Measurements from ENCODE around the gene THNSL1.
"Not testable (repeated sequence)": the region's sequence is repeated elsewhere in the genome, so short reads cannot be mapped to it uniquely, and the experiment has no call there.

Gene THNSL1

GRCh38 chr10:24998044-24998443, 18.4 kb upstream of the THNSL1 start:
- DNase-seq: no peak

DNA sequence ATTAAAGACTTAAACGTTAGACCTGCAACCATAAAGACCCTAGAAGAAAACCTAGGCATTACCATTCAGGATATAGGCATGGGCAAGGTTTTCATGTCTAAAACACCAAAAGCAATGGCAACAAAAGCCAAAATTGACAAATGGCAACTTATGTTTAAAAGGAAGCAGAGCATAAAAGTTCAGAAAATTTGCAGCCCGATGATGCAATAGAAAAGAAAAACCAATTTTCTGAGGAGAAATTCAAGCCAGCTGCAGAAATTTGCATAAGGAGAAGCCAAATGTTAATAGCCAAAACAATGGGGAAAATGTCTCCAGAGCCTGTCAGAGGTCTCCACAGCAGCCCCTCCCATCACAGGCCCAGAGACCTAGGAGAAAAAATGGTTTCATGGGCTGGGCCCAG, 4.8 kb upstream of the THNSL1 start:
- DNase-seq: not testable (repeated sequence)

- no peak for DNase-seq
These were observed 1.8 kb upstream of the THNSL1 start for GRCh38 chr10:25014579-25014978.

DNA sequence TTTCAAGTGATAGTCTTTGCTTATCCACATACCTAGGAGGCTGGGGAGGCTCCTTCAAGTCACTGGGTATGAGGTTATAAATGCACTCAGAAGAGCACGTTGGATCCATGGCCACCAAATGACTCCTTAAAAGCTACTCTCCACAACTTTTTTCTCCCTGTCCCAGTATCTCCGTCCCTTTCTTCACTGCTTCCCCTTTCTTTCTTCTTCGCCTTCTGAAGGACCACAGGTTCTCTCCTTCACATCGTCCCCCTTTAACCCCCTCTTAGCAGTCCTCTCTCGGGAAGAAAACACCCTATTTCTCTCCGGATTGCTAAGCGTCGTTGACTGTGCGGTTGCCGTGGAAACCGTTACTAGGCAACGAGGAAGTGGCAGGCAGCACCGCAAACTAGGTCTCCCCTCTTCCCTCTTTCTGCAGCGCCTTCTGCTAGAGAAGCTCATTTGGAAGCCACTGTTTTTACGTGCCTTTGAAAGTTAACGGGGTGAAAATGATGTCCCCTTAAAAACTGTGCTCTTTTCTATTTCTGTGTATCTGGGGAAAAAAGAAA, 510 bp upstream of the THNSL1 start, which contains the start of gene ENKUR:
Gene ENKUR (minus strand): TSS at position 331 of the 548 bp plus-strand sequence. CDS start 222 bp downstream, at position 109.
- peak; percentile 74 for DNase-seq

DNA sequence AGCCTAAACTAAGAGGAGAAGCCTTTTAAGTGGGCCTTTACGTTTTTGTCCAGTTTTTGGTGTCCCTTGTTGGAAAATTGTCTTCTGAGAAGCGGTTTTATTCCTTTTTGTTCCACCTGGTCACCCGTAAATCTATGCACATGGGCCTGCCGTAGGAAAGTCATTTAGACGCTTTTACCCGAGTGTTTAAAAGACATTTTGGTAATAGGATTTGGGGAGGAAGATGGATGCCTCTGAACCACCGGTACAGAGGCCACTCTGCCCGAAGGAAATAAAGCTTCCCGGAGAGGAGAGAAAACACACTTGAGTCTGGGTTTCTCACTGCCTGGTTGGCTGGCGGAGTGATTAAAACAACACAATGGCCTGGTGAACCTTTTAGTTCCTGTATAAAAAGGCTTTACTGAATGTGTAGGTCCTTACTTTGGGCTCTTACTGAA, 760 bp downstream of the THNSL1 start:
- peak; percentile 24 for DNase-seq

DNA sequence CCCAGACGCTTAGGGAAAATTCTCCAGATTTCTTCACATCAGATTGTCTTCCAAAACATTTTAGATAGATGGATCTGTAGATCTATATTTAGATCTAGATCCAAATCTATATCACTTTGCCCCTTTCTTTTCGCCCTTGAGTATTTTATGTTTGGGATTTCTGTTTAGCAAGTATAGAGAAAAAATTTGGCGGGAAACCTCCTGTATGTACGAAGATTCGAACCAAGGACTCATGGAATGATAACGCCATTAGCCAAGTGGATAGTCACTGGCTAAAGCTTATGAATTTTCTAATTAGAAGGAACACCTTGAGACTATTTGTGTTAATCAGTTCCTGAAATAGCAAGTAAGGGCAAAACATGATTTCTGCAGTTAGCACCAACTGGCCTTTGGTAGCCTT, 1.2 kb downstream of the THNSL1 start:
- DNase-seq: no peak

DNA sequence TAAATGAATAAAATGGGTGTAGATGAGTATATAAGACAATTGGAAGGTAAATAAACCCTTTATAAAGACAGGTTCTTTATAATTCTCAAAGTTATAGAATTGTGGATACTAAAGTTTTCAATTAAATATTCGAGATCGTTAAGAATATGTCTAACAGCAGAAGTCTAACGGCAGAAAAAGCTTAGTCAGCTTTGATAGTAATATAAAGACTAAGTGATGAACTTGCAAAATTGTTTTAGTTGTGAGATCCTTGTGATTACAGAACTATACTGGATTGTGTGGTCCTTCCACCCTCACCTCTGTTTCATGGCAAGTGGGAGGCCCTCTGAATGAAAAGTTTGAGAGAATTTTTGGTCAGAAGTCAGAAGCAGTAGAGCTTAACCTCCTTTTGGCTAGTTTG, 2.3 kb downstream of the THNSL1 start:
- no peak for DNase-seq

- no peak for DNase-seq
These were observed 6.9 kb downstream of the THNSL1 start for GRCh38 chr10:25023278-25023677.

DNA sequence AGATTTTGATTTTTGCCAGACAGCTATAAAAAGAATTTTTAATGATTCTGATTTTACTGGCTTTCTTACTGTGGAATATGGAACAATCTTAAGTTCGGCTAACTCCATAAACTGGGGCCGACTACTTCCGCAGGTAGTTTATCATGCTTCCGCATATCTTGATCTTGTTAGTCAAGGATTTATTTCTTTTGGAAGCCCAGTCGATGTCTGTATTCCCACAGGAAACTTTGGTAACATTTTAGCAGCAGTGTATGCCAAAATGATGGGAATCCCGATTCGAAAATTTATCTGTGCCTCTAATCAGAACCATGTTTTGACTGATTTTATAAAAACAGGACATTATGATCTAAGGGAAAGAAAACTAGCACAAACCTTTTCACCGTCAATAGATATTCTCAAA, 8.1 kb downstream of the THNSL1 start:
- no peak for DNase-seq

DNA sequence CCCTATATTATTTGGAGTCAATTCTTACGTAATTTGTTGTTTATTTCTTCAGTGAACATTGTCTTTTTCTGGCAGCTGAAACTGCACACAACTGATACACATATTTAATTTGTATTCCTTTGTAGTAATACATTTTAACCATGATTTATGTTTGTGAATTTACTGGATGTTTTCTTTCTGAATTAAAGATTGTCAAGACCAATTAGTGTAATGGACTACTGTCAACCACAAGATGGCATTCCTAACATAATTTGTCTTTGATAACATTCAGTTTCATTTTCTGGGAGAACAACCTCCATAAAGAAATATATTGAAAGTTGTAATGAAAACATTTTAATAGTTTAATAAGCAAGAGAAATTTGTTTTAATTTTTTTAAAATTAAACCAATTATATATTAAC, 10.1 kb downstream of the THNSL1 start:
- DNase-seq: no peak

DNA sequence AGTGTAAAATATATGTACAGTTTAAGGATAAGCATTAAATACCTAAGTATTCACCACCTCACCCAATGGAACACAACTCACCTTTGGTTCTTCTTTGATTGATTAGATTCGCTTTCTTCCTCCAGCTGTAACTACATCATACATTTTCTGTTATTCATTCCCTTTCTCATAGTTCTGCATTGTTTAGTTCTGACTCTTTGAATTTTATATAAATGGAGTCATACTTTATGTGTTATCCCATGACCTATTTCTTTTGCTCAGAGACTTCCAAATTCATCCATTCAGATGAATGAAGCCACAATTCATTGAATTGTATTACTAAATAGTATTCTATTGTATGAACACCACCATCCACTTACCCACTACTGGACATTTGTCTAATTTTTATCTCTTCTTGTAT, 12.3 kb downstream of the THNSL1 start:
- DNase-seq: no peak

DNA sequence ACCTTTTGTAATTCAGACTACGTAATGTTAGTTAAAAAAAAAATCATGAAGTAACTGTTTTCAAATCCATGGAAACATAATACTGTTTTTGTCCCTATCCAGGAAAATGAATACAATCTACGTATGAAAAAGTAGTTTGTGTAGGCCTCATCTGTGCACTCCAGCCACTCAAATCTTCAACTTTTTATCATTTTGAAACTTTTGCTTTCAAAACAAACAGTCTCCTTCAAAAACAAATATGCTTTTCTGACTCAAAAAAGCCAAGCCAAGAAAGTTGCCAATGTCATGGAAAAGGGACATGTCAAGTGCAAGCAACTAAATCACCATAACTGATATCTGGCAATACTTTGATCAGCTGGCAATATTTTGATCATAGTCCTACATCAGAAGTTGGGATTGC, 13.1 kb downstream of the THNSL1 start:
- DNase-seq: no peak

DNA sequence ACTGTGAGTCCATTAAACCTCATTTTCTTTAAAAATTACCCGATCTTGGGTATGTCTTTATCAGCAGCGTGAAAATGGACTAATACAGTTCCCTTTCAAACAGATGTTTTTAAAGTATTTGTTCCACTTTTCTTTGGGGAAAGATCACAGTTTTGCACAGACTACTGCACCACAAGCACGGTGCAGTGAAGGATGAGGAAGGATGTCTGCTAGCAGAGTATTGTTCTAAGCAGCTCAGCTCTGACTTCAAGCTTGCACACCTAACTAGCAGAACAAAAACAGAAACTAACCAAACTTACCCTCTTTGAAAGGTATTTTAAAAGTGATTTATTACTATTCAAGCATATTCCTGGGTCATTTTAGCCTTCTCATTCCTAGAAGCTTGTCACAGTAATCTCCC, 20.0 kb downstream of the THNSL1 start:
- DNase-seq: no peak

DNA sequence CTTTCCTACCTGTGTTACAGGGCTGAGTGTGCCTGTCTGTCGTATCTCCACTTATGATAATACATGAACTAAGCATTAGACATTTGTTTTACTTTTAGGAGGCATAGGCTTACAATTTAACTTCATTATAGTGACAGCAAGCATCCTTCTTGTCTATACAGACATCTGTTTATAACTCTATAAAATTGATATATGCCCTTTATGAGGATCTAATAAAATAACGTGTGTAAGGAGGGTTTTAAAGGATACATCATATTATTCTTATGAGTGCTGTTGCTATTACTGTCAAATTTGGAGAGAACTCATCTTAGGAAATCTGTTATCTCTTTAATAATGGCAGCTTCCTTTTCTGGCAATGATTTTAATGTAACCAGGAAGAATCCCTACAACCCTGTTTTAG, 21.9 kb downstream of the THNSL1 start:
- no peak for DNase-seq

DNA sequence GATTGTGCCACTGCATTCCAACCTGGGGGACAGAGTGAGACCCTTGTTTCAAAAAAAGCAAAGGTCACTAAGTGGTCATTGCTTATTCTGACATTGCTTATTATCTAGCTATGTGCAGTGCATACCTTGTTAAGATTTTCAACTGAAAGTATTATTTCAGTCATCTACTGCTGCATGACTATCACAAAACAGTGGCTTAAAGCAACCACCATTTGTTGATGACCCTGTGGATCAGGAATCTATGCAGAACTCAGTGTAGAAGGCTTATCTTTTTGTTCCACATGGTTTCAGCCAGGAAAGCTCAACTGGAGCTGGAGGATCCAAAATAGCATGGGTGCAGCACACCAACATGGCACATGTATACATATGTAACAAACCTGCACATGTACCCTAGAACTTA, 23.1 kb downstream of the THNSL1 start:
- no peak for DNase-seq

- DNase-seq: no peak
These were observed 30.2 kb downstream of the THNSL1 start for GRCh38 chr10:25046641-25047040.

GRCh38 chr10:25047088-25047487, 30.7 kb downstream of the THNSL1 start:
- no peak for DNase-seq

DNA sequence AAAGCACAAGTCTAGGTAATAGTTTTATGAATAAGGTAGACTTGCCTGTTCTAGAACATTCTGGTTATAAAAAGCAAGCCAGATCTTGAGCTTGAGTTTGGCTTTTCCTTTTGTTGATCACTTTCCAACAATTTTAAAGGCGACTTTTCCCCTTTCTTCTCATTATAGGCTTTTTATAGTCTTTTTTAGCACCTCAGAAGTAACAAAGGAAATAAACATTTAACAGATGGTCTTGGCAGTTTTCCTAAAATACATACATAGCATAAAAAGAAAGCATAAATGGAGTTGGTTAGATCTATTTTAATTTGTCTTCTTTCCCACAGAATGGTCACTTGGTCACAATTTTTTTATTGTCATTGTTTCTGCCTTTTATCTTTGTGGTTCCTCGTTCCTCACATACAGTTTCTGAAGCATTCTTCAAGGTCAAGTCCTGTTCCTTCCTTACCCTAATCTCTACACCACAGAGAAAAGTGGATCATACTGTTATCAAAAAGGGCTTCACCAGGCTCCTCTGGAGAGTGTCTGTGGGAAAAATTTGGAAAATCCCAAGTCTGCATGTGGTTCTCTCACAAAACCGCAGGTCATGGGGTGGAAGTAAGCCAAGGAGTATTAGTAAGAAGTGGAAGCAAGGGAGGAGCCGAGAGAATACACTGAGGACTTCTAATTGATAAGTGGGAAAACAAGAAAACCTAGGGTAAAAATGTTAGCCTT, 31.3 kb downstream of the THNSL1 start:
- no peak for DNase-seq

DNA sequence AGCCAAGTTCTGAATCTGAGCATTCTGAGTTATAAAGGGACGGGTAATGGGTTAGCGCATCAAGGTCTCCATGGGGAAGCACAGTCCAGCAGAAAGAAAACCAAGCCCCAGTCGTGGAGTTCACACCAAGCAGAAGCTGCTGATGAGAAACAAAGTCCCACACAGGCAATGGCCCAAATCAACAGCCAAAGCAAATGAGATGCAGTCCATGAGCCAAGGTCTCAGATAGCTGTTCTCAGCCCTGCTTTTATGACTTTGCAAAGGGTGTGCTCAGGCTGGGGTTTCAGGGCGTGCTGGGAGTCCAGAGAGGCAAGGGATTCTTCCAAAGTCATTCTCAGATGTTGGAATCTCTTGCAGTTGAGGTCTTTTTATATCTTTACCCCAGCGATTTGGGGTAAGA, 32.0 kb downstream of the THNSL1 start:
- no peak for DNase-seq

- no peak for DNase-seq
These were observed 33.6 kb downstream of the THNSL1 start for GRCh38 chr10:25049966-25050365.

- DNase-seq: no peak
These were observed 34.0 kb downstream of the THNSL1 start for GRCh38 chr10:25050402-25050801.

DNA sequence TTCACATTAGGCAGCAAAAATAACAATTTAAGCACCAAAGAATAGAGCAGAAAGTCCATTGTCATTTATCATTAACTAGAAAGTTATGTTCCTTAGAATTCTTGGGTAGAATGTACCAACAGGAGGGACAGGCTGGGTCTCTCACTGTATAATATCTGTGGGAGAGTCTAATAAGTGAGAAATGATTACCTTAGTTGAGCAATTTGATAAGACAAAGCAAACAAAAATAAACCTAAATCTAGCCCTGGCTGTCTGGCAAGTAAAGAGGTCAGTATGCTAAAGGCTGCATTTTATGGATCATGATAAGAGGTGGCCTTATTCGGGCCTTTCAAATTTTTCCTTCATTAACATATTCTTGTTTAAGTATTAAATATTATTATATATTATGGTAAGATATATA, 35.6 kb downstream of the THNSL1 start:
- DNase-seq: no peak

- no peak for DNase-seq
These were observed 40.3 kb downstream of the THNSL1 start for GRCh38 chr10:25056726-25057125.

GRCh38 chr10:25057886-25058285, 41.5 kb downstream of the THNSL1 start:
- DNase-seq: no peak

DNA sequence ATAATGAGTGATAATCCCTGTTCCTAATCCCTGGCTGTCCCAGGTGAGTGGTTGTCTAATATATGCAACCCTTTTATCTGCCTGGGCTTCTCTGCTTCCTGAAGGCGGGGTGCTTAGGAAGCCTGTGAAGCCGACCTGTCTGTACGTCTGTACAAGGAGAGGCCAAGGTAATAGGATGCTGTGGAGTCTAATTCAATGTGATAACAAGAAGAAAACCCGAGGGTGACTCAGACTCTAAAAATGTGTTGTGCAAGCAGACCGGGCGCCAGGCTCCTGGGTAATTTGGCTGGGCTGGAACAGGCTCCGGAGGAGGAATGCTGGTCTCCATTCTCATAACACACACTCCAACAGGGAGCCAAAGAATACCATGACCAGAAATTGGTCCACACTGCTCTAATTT, 43.6 kb downstream of the THNSL1 start:
- DNase-seq: no peak
